ENCODE measurements around the gene HNRNPL.
"Not testable (repeated sequence)": the region's sequence is repeated elsewhere in the genome, so short reads cannot be mapped to it uniquely, and the experiment has no call there.

HNRNPL gene

DNA sequence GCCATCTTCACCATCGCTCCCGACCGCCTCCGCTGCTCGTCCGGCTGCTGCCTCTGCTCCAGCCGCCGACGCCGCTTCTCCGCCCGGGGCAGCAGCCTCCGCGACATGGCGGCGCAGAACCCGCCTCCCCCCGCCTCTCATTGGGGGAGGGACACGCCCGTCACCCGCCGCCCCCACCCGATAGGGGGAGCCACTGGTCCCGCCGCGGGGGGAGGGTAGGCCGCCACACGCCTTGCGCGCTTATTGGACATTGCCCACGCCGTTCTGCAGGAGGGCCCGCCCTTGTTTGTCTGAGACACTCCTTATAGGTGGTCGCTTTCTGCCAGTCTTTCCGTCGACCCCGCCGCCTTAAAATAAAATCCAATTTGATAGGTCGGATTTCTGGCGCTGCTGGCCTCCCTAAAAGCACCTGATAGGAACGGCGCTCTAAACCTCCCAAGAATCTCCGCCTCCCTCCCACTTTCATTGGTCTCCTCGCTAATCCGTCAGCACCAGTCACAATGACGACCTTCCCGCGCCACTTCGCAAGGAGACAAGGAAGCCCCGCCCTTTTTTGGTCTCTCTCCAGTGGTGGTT is at the start of gene HNRNPL:
TSS of gene HNRNPL (minus strand) at position 127 of the 576 bp plus-strand sequence. CDS start at position 107, 20 bp downstream.
- DNase-seq (ENCODE audit: low spot score): peak; percentile 100

DNA sequence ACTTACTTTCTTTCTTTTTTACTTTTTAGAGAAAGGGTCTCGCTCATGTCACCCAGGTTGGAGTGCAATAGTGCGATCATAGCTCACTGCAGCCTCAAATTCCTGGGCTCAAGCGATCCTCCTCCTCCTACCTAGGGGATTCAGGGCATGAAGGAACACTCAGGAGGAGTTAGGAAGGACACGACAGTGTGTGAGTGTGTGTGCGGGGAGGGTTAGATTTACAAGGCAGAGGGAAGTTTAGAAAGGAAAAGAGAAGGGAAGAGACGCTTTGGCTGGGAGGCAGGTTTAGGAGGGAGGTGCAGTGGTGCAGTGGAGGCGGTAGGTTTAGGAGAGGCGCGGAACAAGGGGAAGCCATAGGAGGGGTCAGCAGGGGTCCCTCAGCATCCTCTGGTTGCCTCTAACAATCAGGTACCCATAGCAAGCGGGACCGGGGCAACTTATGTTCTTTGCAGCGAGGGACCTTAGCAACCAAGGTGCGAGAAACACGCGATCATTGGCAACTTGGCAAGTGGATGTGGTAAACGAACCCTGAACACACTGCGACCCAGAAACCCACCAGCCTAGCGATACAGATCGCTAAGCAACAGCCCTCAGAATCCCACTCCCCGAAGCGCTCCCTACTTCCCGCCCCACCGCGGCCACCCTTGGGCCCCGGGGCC is 49.1 kb upstream of the HNRNPL start:
- DNase-seq (ENCODE audit: low spot score): no peak

DNA sequence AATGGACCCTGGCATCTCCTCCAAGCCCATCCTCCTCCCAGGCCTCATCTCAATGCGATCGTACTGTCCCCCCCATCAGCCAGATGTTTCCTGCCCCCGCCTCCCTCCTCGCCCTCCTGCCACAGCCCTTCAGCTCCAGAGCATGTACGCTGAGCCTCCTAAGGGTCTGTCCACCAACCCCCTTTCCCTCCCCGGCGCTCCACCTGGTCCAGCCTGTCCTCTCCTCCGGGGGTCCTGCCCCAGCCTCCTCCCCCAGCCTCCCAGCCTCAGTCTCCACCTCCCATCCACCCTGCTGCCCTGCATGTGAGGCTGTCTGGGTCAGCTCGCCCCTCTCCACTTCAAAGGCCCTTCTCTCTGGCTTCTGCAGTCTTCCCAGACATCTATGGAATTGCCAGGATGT is 45.2 kb upstream of the HNRNPL start:
- DNase-seq (ENCODE audit: low spot score): no peak

DNA sequence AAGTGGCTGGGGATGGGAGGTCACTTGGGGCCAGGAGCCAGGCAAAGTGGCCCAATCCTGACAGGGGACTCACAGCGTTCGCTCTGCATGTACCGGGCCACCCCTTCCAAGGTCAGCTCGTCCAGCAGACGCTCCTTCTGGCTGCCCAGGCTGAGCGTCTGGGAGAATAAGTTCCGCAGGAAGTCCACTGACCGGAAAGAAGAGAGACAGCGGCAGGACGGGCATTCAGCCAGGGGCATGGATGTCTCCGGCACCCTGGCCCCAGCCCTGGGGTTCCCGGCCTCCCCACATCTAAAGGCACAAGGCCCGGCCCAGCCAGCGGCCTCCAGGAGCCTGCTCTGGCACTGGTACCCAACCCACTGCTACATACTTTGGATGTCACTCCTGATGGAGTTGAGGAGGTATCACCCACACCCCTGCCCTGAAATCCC is 43.6 kb upstream of the HNRNPL start:
- no peak for DNase-seq (ENCODE audit: low spot score)

DNA sequence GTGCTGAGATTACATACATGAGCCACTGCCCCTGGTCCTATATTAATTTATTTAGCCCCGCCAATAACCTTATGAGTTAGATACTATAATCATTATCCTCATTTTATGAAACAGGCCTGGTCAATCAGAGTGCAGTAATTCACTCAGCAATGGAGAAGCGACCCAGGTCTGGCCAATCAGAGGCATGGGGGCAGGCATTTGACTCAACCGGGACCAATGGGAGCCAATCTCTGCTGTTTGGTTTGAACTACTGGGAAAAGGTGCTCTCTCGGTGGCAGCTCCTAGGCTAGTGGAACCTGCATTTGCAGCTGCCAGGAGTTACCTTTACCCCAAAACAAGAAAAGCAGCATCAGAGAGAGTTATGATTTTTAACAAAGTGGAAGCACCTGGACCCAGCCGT is 43.1 kb upstream of the HNRNPL start:
- no peak for DNase-seq (ENCODE audit: low spot score)

DNA sequence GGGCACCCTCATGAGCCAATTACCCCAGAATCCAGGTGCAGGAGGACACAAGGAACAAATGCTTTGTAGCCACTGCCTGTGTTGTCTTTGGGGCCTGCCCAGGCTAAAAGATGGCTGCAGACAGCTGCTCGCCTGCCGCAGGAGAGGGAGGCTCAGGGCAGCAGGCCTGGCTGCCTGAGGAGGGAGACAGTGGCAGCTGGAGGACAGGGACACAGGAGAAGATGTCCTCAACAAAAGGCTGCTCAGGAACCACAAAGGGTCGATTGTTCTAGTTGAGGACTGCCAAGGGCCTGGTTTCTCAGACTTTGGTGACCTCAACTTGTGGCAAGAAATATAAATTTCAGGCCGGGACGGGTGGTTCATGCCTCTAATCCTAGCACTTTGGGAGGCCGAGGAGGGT is 42.0 kb upstream of the HNRNPL start:
- no peak for DNase-seq (ENCODE audit: low spot score)

DNA sequence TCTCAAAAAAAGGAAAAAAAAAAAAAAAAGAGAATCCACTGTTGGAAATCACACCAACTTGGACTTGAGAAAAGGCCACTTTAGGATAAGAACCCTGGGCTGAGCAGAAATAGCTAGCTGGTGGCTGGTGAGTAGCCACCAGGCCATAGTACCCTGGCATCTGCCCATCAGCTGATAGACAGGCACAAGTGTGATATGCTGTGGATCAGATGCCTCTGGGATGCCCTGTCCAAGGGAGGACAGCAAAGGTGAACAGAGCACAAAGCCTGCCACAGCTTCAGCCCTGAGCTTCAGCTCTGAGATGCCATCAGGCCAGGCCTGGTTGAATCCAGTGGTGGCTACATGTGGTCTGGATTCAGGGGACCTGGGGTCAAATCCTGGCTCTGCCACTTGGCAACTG is 40.9 kb upstream of the HNRNPL start:
- no peak for DNase-seq (ENCODE audit: low spot score)

DNA sequence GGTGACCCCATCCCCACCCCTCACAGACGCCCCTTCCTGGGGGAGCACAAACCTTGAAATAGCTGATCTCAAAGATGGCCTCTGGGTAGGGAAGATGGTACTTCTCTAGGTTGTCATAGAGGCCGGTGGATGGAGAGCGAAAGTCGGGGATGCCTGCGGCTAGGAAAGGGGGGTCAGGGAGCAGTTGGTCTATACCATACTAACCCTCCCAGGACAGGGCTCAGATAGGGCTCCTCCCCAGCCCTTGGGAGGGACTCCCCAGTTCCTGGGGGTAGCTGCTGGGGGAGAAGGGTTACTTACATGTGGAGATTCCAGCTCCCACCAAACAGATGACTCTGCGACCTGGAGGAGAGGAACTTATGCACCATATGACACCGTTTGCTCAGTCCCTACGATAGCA is 40.0 kb upstream of the HNRNPL start:
- DNase-seq (ENCODE audit: low spot score): no peak

DNA sequence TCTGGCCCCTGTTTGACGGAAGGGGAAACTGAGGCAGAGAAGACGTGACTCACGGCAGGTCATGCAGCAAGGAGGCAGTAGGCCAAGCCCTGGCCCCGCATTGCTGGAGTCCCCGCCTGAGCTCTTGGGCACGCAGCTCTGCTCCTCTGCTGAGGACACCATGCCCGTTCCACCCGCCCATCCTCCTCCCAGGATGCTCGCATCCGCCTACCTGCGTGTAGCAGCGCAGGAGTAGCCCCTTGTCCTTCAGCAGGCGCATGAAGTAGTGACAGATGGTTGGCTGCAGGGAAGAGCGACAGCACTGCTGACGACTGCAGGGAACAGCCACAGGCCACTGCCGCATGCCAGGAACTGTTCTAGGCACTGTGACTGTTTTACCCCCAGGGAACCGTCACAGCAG is 39.1 kb upstream of the HNRNPL start:
- DNase-seq (ENCODE audit: low spot score): no peak

DNA sequence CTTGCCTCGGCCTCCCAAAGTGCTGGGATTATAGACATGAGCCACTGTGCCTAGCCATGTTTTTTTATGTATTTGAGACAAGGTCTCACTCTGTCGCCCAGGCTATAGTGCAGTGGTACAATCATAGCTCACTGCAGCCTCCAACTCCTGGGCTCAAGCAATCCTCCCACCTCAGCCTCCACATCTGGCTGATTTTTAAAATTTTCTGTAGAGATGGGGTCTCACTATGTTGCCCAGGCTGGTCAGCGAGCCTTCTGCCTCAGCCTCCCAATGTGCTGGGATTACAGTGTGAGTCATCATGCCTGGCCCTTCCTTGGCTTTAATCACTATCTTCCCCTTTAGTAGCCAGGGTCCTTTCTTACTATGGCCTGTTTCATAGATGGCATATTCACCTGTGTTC is 34.9 kb upstream of the HNRNPL start:
- not testable (repeated sequence) for DNase-seq (ENCODE audit: low spot score)

DNA sequence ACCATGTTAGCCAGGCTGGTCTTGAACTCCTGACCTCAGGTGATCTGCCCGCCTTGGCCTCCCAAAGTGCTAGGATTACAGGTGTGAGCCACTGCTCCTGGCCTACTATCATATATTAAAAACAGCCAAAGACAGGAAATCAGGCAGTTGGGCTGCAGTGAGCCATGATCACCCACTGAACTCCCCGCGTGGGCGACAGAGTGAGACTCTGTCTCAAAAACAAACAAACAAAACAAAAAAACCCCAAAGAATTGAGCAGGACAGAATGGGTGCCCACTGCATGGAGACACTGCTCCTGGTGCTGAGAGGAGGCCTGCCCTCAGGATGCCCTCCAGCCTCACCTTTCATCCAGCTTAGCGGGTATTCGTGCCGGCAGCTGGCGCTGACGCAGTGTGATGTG is 33.5 kb upstream of the HNRNPL start:
- no peak for DNase-seq (ENCODE audit: low spot score)

DNA sequence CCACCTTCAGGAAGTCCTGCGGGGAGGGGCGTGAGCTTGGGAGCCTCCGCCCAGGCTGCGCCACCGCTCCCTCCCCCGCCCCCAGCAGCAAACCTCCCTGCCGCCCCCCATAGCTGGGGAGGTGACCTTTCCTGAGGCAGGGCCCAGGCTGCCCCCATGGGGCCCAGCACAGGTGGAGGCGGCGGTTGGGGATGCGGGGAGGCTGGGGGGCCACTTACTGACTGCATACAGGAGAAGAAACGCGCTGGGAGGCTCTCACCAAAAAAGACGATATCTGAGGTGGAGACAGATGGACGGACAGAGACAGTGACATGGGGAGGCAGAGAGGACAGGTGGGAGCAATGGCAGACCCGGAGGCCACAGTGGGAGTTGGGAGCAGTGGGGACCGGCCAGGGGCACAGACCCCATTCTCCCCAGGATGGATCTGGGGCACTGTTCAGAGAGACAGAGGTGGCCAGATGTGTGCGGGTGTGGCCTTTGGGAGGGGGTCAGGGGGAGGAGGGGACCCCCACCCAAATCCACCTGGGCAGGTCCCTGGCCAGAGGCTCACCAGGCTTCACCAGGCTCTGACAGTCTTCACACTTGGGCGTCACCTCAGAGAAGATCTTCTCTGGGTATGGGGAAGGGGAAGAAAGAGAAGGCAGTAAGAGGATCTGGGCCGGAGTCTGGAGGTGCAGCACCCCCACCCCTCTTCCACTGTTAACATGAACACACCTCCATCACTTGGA is 31.3 kb upstream of the HNRNPL start:
- no peak for DNase-seq (ENCODE audit: low spot score)

DNA sequence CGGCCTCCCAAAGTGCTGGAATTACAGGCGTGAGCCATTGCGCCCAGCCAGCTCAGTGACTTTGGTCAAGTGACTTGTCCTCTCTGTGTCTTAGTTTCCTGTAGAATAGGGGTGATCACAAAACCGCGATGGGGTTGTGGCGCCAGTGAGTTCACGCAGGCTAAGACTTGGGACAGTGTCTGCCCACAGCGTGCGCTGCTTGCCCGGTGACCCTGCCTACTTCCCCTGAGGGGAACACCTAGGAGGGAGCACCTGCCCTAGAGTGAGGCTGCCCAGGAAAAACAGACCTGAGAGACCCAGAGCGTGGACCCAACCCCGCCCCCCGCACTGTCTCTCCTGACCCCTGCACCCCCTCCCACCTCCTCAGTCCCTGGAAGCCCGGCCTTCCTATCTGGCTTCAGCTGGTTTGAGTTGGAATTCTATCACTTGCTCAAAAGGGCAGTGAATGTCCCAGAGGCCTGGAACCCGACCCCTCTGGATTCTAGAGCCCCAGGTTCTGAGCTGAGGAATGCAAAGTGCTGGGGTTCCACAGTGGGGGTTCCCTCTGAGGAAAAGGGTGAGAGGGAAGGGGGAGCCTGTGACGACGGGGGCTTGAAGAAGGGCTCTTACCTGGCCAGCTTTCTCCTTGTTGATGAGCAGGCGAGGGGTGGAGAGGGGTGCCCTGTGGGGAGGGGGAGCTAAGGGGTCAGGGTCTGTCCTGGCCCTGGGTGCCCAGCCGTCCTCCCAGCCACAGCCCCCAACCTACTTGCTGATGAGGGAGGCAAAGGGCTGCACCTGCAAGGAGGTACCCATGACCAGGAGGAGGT is 30.5 kb upstream of the HNRNPL start:
- no peak for DNase-seq (ENCODE audit: low spot score)

DNA sequence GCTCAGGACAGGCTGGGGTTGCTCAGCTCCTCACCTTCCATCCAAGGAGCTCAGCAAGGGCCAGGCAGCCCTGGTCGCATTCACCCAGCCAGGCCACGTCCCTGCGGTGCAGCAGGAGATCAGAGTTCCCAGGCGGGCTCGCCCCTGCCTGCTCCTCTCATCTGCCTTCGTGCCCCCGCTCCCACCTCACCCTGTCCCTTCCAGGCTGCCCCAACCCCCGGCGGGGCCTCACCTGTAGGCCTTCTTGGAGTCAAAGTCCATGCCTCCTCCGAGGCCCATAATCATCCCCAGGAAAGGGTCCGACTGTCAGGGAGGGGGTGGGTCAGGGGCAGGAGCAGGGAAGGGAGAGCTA is 29.6 kb upstream of the HNRNPL start:
- no peak for DNase-seq (ENCODE audit: low spot score)

DNA sequence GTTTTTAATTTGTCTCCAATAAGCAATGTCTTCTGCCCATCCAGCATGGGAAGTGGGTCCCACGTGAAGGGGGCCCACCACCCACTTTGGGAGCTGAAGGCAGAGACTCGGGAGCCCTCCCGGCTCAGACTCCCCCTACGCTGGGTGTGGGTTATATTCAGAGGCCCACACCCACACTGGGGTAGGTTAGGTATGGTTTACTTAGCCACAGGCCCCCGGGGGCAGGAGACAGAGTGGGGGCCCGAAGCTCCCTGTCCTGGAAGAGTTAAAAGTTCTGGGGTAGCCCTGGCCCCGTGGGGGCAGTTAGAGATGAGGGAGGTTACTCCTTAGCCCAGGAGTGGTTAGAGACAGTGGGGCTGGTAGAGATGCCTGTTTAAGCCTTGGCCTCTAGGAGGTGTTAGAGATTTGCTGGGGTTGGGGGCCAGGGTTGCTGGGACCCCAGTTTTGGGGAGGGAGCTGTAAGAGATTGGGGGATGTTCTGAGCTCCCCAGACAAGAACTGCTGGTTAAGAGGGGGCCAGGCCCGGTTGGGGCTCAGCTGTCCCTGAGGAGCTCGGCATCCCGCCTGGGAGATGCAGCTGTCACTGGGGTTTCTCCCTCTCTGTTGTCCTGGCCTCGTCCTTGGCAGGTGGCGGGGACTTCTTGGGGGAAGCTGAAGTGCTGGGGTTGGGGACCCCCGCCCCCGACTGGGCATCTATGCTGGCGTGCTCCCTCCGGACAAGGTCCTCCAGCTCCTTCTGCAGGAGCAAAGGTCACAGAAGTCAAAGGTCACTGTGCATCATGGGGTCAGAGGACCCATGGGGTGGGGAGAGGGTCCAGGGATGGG is 29.0 kb upstream of the HNRNPL start:
- no peak for DNase-seq (ENCODE audit: low spot score)

DNA sequence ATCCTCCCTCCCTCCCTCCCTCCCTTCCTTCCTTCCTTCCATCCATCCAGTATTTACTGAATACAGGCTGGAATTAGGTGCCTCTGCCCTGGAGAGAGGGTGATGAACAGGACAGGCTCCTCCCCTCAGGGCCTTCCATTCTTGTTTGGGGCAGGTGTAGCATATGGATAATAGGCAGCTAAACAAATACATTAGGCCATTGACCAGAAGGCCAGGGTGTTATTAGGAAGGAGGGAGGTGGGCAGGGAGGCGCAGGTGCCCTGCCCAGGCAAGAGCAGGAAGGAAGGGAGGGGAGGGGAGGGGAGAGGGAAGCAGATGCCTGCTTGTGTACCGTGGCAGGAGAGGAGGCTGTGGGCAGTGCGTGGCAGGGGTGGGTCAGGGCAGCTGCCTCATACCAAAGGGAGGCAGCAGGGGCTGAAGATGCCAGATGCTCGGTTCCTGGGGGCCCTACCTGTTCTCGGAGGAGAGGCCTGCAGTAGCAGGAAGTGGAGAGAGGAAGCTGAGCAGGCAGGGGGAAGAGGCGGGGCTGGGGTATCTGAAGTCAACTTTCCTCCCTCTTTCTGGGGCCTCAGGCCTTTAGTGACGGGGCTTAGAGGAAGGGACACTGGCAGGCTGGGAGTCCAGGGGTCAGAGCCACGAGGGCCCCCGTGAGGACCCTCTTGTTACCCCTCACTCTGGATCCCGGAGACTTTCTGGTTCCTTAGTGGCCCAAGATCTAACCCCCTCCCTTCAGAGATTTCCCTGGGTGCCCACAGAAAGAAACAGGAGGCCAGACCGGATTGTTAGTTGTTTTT is 28.2 kb upstream of the HNRNPL start, which contains the start of gene RINL:
TSS of gene RINL (minus strand) at position 495 of the 794 bp plus-strand sequence. CDS start 1,533 bp downstream, outside the sequence.
- DNase-seq (ENCODE audit: low spot score): peak; percentile 51

DNA sequence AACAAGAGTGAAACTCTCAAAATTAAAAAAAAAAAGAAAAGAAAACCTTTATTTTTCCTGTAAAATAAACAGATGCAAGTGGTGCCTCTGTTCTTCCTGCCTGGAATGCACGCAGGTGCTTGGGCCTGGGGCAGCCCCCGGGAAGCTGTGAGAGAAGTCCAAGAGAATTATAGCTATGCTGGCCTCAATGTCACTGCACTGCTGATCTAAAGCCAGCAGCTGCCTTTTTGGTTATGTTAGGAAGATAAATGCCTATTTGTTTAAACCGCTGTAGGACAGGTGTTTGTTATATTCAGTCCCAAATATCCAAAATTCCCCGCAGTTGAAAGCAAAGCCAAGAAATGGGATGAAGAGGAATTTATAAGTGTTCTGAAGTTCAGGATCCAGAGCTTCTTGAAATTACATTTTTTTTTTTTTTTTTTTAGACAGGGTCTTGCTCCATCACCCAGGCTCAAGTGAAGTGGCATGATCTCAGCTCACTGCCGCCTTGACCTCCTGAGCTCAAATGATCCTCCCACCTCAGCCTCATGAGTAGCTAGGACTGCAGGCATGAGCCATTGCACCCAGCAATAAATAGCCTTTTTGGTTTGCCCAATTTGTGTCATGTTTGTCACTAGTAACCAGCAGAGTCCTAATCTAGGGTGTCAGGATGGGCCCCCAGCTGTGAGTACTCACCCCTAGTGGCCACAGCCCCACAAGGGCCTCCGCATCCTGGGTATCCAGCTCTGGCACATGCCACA is 26.0 kb upstream of the HNRNPL start:
- DNase-seq (ENCODE audit: low spot score): no peak

DNA sequence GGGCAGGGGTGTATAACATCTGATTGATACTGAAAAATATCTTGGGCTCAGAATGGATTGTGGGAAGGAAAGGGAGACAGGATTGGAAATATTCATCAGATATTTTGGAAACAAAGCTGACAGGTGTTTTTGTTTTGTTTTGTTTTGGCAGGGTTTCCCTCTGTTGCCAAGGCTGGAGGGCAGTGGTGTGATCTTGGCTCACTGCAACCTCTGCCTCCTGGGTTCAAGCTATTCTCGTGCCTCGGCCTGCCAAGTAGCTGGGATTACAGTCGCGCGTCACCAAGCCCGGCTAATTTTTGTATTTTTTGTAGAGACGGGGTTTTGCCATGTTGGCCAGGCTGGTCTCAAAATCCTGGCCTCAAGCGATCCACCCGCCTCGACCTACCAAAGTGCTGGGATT is 23.6 kb upstream of the HNRNPL start:
- DNase-seq (ENCODE audit: low spot score): not testable (repeated sequence)

DNA sequence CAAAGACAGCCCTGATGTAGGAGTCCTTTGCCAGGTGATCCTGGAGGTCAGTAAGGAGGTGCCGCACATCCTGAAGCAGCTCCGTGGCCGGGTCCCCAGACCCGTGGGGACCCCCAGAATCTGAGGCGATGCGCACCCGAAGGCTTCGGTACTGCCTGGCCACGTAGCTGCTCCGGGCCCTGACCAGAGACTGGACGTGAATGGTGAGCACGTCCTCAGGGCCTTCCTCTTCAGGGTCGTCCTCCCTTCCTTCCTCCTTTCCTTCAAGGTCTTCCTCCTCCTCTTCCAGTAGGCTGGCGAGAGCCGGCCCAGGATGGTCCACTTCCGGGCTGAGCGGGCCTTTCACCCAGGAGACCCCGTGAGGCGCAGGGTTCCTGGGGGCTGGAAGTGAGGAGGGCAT is 20.8 kb upstream of the HNRNPL start:
- no peak for DNase-seq (ENCODE audit: low spot score)

Data from SW480 (cell line).